ENCODE results near the gene HTR2B.

GRCh38 chr2:231138699-231139098 is 13.9 kb upstream of the HTR2B start:
- TF ChIP-seq POLR2A (IDR thresholded peaks at IDR 0.05) = no peak
- TF ChIP-seq, protein P1, sequence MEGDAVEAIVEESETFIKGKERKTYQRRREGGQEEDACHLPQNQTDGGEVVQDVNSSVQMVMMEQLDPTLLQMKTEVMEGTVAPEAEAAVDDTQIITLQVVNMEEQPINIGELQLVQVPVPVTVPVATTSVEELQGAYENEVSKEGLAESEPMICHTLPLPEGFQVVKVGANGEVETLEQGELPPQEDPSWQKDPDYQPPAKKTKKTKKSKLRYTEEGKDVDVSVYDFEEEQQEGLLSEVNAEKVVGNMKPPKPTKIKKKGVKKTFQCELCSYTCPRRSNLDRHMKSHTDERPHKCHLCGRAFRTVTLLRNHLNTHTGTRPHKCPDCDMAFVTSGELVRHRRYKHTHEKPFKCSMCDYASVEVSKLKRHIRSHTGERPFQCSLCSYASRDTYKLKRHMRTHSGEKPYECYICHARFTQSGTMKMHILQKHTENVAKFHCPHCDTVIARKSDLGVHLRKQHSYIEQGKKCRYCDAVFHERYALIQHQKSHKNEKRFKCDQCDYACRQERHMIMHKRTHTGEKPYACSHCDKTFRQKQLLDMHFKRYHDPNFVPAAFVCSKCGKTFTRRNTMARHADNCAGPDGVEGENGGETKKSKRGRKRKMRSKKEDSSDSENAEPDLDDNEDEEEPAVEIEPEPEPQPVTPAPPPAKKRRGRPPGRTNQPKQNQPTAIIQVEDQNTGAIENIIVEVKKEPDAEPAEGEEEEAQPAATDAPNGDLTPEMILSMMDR (IDR thresholded peaks at IDR 0.05 in 4 of 5, conservative IDR thresholded peaks at IDR 0.05 in 1 of 5) = no peak

All from gastrocnemius medialis (tissue), 4 donors.